Right lobe of liver (tissue), 6 donors: ENCODE results near the gene IGSF21. TPM values are rescaled to one million over a fixed set of nuclear protein-coding genes. Genes with fewer than 3 reads are reported as not detected.
"Not testable (repeated sequence)": the region's sequence is repeated elsewhere in the genome, so short reads cannot be mapped to it uniquely, and the experiment has no call there.

Source experiments
- ATAC-seq, 4 donors: fragments of 200-7000 bp; cut with Tn5 transposase; one replicate each; pipeline ENCODE4 v1.9.1; 2020; ENCODE audit warnings: mild to moderate bottlenecking in 4 of 4, moderate library complexity in 4 of 4
- DNase-seq, 3 donors: peaks; one replicate each; pipeline ENCODE4 v3.0.0-alpha.2; 2020
- H3K27ac ChIP-seq, 3 donors: fragments of 200-600 bp; one replicate each; pipeline ENCODE4 v1.8.0; 2022
- H3K27me3 ChIP-seq, 2 donors: fragments of 200-600 bp; one replicate each; pipeline ENCODE4 v1.8.0; 2022
- H3K36me3 ChIP-seq, 4 donors: fragments of 200-600 bp; sonication (generic) in 1 of 4; one replicate each; pipeline versions ENCODE4 v1.5.1 to v1.8.0; 2017 to 2022; ENCODE audit warnings: control low read depth in 1 of 4
- H3K4me1 ChIP-seq, 4 donors: fragments of 200-600 bp; sonication (generic) in 1 of 4; one replicate each; pipeline versions ENCODE4 v1.5.1 to v1.8.0; 2017 to 2022; ENCODE audit warnings: control low read depth in 1 of 4
- H3K4me3 ChIP-seq, 3 donors: fragments of 200-600 bp; one replicate each; pipeline ENCODE4 v1.8.0; 2022
- H3K9me3 ChIP-seq, 4 donors: fragments of 200-600 bp; sonication (generic) in 1 of 4; one replicate each; pipeline versions ENCODE4 v1.5.1 to v1.8.0; 2017 to 2022; ENCODE audit warnings: control low read depth in 1 of 4
- POLR2A ChIP-seq: fragments of 450-650 bp; IDR thresholded peaks from one replicate; pipeline ENCODE4 v1.6.1; 2017; ENCODE audit warnings: antibody characterized with exemption, mild to moderate bottlenecking
- WGBS: methylation state at CpG from one replicate; pipeline ENCODE4 v1.1.6; 2018; ENCODE audit warnings: low coverage, low lambda C conversion rate; ENCODE audit not compliant: insufficient coverage; ENCODE audit errors: missing lambda C conversion rate; 5-methylcytosine and 5-hydroxymethylcytosine counted together
- intact Hi-C, 2 donors: fragments of 100-400 bp; cut with DNase I; formaldehyde crosslinking; loops; one replicate each; pipeline versions ENCODE4 v1.11.2 to v1.14.1; 2022
- total RNA-seq, 6 experiments: library from RNA; depleted of rRNA in 2 of 6; stranded (reverse); fragments of >200 nt in 2 of 6; fragmentation: NEBNext Ultra II Directional in 3 of 6; extraction: Animal tissue kit (Norgen Biotek cat#: 25700) in 3 of 6; gene quantifications; one replicate each; pipeline versions ENCODE4 v1.1.0 to v1.2.4, GENCODE V29; 2016 to 2023
- TF ChIP-seq, protein P1 (sequence below), 4 donors: fragments of 200-600 bp in 3 of 4; fragments of 450-650 bp in 1 of 4; IDR thresholded peaks; one replicate each; pipeline versions ENCODE4 v1.5.1 to v1.8.0; 2016 to 2022; ENCODE audit warnings: antibody characterized with exemption in 4 of 4, mild to moderate bottlenecking in 2 of 4
- donor health status: DM: no; HTN: yes; CAD: no.
- donor health status: DM: no; HTN: no; CAD: no.
- donor health status: DM: no; HTN: no; CAD: no.
- donor health status: DM: no; HTN: yes; CAD: no.
- donor health status: DM: no; HTN: yes; CAD: no.

Gene IGSF21
- total RNA-seq, 6 experiments from 2014 or later, result 0.34 to 2.0 (median 0.71) TPM

DNA sequence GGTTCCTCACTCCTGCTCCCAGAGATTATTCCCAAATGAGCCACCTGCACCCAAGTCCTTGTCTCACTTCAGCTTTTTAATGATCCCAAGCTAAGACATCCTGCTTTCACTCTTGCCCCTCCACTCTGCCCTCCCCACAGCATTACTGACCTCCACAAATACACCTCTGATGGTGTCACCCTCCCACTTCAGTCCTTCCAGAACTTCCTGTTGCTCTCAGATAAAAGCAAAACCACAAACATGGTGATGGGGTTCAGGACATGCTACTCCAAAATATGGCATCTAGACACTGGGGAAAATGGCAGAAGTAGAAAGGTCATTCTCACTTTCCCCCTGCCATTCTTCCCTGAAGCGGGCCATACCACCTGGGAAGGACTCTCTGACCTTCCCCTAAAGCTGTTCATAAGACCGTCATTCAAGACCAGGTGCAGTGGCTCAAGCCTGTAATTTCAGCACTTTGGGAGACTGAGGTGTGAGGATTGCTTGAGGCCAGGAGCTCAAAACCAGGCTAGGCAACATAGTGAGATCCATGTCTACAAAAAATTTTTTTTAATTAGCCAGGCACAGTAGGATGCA lies 307.4 kb downstream of the IGSF21 start:
- TF ChIP-seq, protein P1, sequence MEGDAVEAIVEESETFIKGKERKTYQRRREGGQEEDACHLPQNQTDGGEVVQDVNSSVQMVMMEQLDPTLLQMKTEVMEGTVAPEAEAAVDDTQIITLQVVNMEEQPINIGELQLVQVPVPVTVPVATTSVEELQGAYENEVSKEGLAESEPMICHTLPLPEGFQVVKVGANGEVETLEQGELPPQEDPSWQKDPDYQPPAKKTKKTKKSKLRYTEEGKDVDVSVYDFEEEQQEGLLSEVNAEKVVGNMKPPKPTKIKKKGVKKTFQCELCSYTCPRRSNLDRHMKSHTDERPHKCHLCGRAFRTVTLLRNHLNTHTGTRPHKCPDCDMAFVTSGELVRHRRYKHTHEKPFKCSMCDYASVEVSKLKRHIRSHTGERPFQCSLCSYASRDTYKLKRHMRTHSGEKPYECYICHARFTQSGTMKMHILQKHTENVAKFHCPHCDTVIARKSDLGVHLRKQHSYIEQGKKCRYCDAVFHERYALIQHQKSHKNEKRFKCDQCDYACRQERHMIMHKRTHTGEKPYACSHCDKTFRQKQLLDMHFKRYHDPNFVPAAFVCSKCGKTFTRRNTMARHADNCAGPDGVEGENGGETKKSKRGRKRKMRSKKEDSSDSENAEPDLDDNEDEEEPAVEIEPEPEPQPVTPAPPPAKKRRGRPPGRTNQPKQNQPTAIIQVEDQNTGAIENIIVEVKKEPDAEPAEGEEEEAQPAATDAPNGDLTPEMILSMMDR (IDR thresholded peaks at IDR 0.05), result no peak
- no peak for TF ChIP-seq POLR2A
- no peak overlapping the region for H3K27ac ChIP-seq
- no peaks in the 10 kb centered on the region for H3K27me3 ChIP-seq
- 73% methylated on average over 2 of the region's 2 CpGs for WGBS
- H3K9me3 ChIP-seq, result peaks cover 0 to 4% (median 0%) of the 10 kb centered on the region in 4 donors
- intact Hi-C loops, result no loop called here
- no peaks in the 10 kb centered on the region for H3K4me1 ChIP-seq
- no peak overlapping the region for H3K4me3 ChIP-seq
- DNase-seq, result no peak
- H3K36me3 ChIP-seq, result no peaks in the 10 kb centered on the region
- no peak for ATAC-seq

GRCh38 chr1:18415448-18416027 lies 307.9 kb downstream of the IGSF21 start:
- DNase-seq (no peak), ATAC-seq (no peak)
- no peak overlapping the region for H3K4me3 ChIP-seq
- H3K4me1 ChIP-seq, result no peaks in the 10 kb centered on the region
- intact Hi-C loops, result no loop called here
- 41% methylated on average over 2 of the region's 2 CpGs for WGBS
- no peaks in the 10 kb centered on the region for H3K27me3 ChIP-seq
- H3K9me3 ChIP-seq, result peaks cover 0 to 4% (median 0%) of the 10 kb centered on the region in 4 donors
- TF ChIP-seq POLR2A, result no peak
- TF ChIP-seq, protein P1 (IDR thresholded peaks at IDR 0.05), result no peak
- no peak overlapping the region for H3K27ac ChIP-seq
- H3K36me3 ChIP-seq, result no peaks in the 10 kb centered on the region

DNA sequence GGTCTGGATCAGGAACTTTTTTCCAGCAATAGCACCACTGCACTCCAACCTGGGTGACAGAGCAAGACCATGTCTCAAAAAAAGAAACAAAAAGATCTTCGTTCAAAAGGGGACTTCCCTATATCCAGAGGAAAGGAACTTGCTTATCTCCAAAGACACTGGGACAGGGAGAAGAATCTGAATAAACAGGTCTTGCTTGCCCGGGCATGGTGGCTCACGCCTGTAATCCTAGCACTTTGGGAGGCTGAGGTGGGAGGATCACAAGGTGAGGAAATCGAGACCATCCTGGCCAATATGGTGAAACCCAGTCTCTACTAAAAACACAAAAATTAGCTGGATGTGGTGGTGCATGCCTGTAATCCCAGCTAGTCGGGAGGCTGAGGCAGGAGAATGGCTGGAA lies 308.5 kb downstream of the IGSF21 start:
- H3K9me3 ChIP-seq, H3K27ac ChIP-seq, intact Hi-C loops, H3K4me3 ChIP-seq, ATAC-seq, H3K36me3 ChIP-seq, DNase-seq, H3K27me3 ChIP-seq, H3K4me1 ChIP-seq: not testable (repeated sequence)
- 55% methylated on average over 4 of the region's 5 CpGs for WGBS

DNA sequence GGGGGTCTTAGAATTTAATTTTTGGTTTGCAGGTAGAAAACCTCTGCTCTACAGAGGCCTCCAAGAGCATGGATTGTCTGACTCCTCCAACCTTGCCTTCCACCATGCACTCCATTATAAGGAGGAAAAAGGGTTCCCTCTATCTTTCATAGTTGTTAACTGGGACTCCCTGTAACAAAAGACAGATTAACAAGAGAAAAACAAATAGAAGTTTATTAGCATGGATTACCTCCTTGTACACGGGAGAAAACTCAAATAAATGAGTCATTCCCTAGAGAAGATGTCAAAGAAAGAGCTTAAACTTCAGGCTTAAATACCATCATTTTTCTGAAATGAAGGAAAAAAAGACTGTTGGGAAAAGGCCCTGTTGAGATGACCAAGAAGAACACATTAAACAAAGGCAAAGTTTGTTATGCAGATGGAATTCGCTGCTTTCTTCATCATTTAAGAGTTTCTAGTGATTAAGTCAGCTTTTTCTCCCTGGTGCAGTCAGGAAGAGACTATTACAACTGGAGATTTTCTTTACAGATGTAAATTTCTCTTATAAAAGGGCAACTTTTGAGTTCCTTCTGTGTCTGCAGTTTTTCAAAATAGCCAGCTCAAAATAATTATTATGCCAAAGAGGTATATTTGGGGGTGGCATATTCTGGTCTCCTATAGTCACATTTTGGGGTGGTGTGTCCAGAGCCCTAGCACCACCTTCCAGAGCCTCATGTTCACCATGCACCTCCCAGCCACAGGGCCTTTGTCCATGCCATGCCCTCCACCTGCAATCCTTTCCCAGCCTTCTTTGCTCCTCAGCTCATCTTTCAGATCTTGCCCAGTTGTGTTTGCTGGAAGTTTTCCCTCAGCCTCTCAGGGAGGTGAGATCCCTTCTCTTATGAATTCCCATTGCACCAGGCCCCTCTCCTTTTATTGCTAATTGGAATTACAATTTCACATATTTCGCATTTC lies 310.0 kb downstream of the IGSF21 start:
- WGBS, result 53% methylated on average over 3 of the region's 3 CpGs
- intact Hi-C loops, result no loop called here
- Histone ChIP-seq H3K27me3 (no peaks in the 10 kb centered on the region), H3K4me3 (no peak overlapping the region), H3K4me1 (no peaks in the 10 kb centered on the region), H3K9me3 (no peaks in the 10 kb centered on the region), H3K36me3 (no peaks in the 10 kb centered on the region), H3K27ac (no peak overlapping the region)
- TF ChIP-seq, protein P1 (IDR thresholded peaks at IDR 0.05), result no peak
- no peak for TF ChIP-seq POLR2A
- no peak for DNase-seq
- ATAC-seq, result no peak
